ENCODE results near the gene ADSS1.

Gene ADSS1

DNA sequence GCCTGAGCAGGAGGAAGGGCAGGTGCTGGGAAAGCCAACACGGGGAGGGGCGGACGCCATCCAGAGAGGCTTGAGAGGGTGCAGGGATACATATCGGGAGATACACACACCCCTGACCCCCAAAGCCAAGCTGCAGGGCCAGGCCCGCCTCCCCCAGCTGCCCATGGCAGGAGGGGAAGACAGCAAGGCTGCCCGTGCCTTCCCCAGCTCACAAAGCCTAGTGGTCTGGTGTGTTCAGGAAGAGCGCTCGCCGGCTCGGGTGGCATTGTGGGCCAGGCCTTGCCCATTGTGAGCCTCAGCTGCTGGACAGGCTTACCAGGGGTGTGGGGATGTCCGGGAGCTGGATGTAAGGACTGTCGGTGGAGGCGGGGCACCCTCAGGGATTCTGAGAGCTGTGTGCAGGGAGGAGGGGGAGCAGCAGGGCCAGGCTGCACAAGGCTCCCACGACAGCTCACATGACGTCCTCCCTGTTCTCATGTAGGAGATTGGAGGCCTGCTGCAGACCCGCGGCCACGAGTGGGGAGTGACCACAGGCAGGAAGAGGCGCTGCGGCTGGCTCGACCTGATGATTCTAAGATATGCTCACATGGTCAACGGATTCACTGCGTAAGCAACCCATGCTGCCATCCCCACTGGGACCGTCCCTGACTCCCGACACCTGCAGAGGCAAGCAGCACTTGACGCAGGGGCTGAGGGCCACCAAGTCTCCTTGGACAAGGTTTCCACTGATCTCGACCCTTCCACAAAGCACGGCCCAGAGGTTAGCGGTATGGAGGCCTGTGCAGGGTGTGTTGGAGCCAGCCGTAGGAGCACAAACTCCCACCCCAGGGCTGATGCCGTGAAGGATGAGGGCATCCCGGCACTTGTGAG, 18.8 kb downstream of the ADSS1 start:
- Histone ChIP-seq H2BK15ac (ENCODE audit: low read depth, poor library complexity, severe bottlenecking) (no peak overlapping the region), H4K91ac (ENCODE audit: low read length) (peak overlapping the region; percentile 19), H3K4me2 (ENCODE audit: low read length, poor library complexity, severe bottlenecking) (no peak overlapping the region), H3K36me3 (ENCODE audit: control insufficient read depth in 1 of 2, insufficient read depth in 2 of 2, low read depth in 1 of 2, low read length in 2 of 2) (peaks cover 0 to 24% of the 10 kb centered on the region in 2 experiments), H4K8ac (ENCODE audit: low read length) (no peak overlapping the region), H3K23ac (ENCODE audit: low read length in 2 of 2) (no peak overlapping the region), H3K18ac (ENCODE audit: low read depth in 1 of 2, low read length in 2 of 2) (no peak overlapping the region), H3K9me3 (ENCODE audit: control insufficient read depth, low read length) (no peaks in the 10 kb centered on the region), H2BK12ac (ENCODE audit: low read length in 2 of 2) (no peak overlapping the region), H2BK120ac (ENCODE audit: low read depth, low read length) (no peak overlapping the region), H2BK5ac (ENCODE audit: low read depth, low read length, poor library complexity, severe bottlenecking) (no peak overlapping the region), H3K4me3 (ENCODE audit: insufficient read depth in 1 of 2, low read depth in 1 of 2, low read length in 2 of 2) (no peak overlapping the region), H3K79me1 (replicated peaks; ENCODE audit: low read length, poor library complexity, severe bottlenecking) (no peaks in the 10 kb centered on the region), H3K4ac (ENCODE audit: low read depth in 1 of 2, low read length in 2 of 2) (no peak overlapping the region), H3K27me3 (ENCODE audit: control insufficient read depth in 1 of 2, insufficient read depth in 1 of 2, low read length in 2 of 2) (peaks cover 7 to 10% of the 10 kb centered on the region in 2 experiments), H2AFZ (ENCODE audit: low read depth, low read length) (no peak overlapping the region), H3K4me1 (ENCODE audit: control insufficient read depth, insufficient read depth, low read depth, low read length) (peaks cover 5% of the 10 kb centered on the region), H3K9ac (ENCODE audit: low read length) (no peak overlapping the region), H3K14ac (ENCODE audit: low read length in 2 of 2) (peak overlapping the region in 1 of 2 experiments; percentile 14), H2AK5ac (ENCODE audit: low read length, severe bottlenecking) (no peak overlapping the region), H3K27ac (ENCODE audit: low read length, poor library complexity, severe bottlenecking) (no peak overlapping the region)
- DNase-seq, result no peak
- 90% methylated on average over 32 of the region's 32 CpGs for WGBS

DNA sequence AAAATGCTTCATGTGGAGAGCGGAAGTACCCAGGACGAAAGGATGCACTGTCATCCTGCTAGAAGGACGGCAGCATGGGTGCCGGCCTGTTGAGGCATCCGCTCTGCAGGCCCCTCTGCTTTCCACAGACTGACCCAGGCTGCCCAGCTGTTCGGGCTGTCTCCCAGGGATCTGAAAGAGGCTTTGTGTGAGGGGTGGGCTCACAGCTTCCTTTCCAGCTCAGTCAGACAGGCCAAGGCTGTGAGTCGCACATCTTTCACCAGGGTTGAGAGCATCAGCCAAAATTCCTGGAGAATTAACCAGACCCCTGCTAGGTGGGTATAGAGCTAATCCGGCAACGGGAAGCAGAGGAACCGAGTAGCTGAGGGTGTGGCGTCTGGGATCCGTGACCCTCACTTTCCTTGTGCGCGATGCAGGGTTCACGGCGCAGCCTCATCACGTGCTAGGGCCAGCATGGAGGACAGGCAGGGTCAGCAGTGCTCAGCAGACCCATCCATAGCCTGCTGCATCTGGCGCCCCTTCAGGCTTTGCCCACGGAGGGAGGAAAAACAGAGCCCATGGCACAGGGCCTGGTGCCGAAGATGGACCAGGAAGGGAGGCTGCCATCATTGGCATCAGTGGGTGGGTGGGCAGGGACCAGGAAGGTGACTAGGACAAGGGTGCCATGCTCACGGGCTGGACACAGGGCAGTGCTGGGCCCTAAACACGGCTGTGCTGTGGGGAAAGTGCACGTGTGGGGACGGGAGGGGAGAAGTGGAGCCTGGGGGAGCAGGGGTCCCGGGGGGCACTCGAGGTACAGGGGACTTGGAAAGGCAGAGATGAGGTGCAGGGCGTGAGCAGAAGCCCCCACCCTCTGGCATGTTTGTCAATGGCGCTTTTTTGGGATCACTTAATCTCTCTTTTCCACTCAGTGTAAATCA, 19.7 kb downstream of the ADSS1 start:
- peaks cover 8% of the 10 kb centered on the region for H3K4me1 ChIP-seq (ENCODE audit: control insufficient read depth, insufficient read depth, low read depth, low read length)
- peaks cover under 1 to 5% of the 10 kb centered on the region in 2 experiments for H3K27me3 ChIP-seq (ENCODE audit: control insufficient read depth in 1 of 2, insufficient read depth in 1 of 2, low read length in 2 of 2)
- H4K91ac ChIP-seq (ENCODE audit: low read length), result no peak overlapping the region
- H2BK12ac ChIP-seq (ENCODE audit: low read length in 2 of 2), result no peak overlapping the region
- no peak overlapping the region for H3K27ac ChIP-seq (ENCODE audit: low read length, poor library complexity, severe bottlenecking)
- H2AK5ac ChIP-seq (ENCODE audit: low read length, severe bottlenecking), result no peak overlapping the region
- no peak overlapping the region for H2BK15ac ChIP-seq (ENCODE audit: low read depth, poor library complexity, severe bottlenecking)
- no peak overlapping the region for H3K4me3 ChIP-seq (ENCODE audit: insufficient read depth in 1 of 2, low read depth in 1 of 2, low read length in 2 of 2)
- no peaks in the 10 kb centered on the region for H3K9me3 ChIP-seq (ENCODE audit: control insufficient read depth, low read length)
- H3K14ac ChIP-seq (ENCODE audit: low read length in 2 of 2), result no peak overlapping the region
- no peak for DNase-seq
- H3K4me2 ChIP-seq (ENCODE audit: low read length, poor library complexity, severe bottlenecking), result no peak overlapping the region
- no peak overlapping the region for H2BK120ac ChIP-seq (ENCODE audit: low read depth, low read length)
- no peak overlapping the region for H3K23ac ChIP-seq (ENCODE audit: low read length in 2 of 2)
- no peak overlapping the region for H2BK5ac ChIP-seq (ENCODE audit: low read depth, low read length, poor library complexity, severe bottlenecking)
- no peaks in the 10 kb centered on the region for H3K79me1 ChIP-seq (replicated peaks; ENCODE audit: low read length, poor library complexity, severe bottlenecking)
- H3K18ac ChIP-seq (ENCODE audit: low read depth in 1 of 2, low read length in 2 of 2), result no peak overlapping the region
- H3K36me3 ChIP-seq (ENCODE audit: control insufficient read depth in 1 of 2, insufficient read depth in 2 of 2, low read depth in 1 of 2, low read length in 2 of 2), result peaks cover 0 to 24% of the 10 kb centered on the region in 2 experiments
- H2AFZ ChIP-seq (ENCODE audit: low read depth, low read length), result no peak overlapping the region
- 84% methylated on average over 28 of the region's 28 CpGs for WGBS
- H3K9ac ChIP-seq (ENCODE audit: low read length), result no peak overlapping the region
- no peak overlapping the region for H3K4ac ChIP-seq (ENCODE audit: low read depth in 1 of 2, low read length in 2 of 2)
- no peak overlapping the region for H4K8ac ChIP-seq (ENCODE audit: low read length)

DNA sequence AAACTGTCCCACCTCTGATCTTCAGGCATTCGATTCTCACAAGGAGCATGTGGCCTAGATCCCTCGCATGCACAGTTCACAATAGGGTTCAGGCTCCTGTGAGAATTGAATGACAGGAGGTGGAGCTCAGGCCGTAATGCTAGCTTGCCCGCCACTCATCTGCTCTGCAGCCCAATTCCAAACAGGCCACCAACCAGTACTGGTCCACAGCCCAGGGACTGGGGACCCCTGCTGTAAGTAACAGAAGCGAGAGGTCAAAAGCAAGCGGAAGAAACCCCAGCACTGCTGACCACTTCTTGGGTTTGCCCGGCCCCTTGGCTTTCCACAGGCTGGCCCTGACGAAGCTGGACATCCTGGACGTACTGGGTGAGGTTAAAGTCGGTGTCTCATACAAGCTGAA, 20.5 kb downstream of the ADSS1 start:
- Histone ChIP-seq H3K4me3 (ENCODE audit: insufficient read depth in 1 of 2, low read depth in 1 of 2, low read length in 2 of 2) (no peak overlapping the region), H3K23ac (ENCODE audit: low read length in 2 of 2) (no peak overlapping the region), H3K27ac (ENCODE audit: low read length, poor library complexity, severe bottlenecking) (no peak overlapping the region), H3K4me2 (ENCODE audit: low read length, poor library complexity, severe bottlenecking) (no peak overlapping the region), H4K8ac (ENCODE audit: low read length) (no peak overlapping the region), H3K18ac (ENCODE audit: low read depth in 1 of 2, low read length in 2 of 2) (no peak overlapping the region), H3K4ac (ENCODE audit: low read depth in 1 of 2, low read length in 2 of 2) (no peak overlapping the region), H3K14ac (ENCODE audit: low read length in 2 of 2) (no peak overlapping the region), H3K27me3 (ENCODE audit: control insufficient read depth in 1 of 2, insufficient read depth in 1 of 2, low read length in 2 of 2) (no peaks in the 10 kb centered on the region), H4K91ac (ENCODE audit: low read length) (no peak overlapping the region), H2AK5ac (ENCODE audit: low read length, severe bottlenecking) (no peak overlapping the region), H2BK120ac (ENCODE audit: low read depth, low read length) (no peak overlapping the region), H3K9me3 (ENCODE audit: control insufficient read depth, low read length) (no peaks in the 10 kb centered on the region), H2BK5ac (ENCODE audit: low read depth, low read length, poor library complexity, severe bottlenecking) (no peak overlapping the region), H2BK12ac (ENCODE audit: low read length in 2 of 2) (no peak overlapping the region), H3K4me1 (ENCODE audit: control insufficient read depth, insufficient read depth, low read depth, low read length) (peaks cover 16% of the 10 kb centered on the region), H3K9ac (ENCODE audit: low read length) (no peak overlapping the region), H2AFZ (ENCODE audit: low read depth, low read length) (no peak overlapping the region), H2BK15ac (ENCODE audit: low read depth, poor library complexity, severe bottlenecking) (no peak overlapping the region), H3K36me3 (ENCODE audit: control insufficient read depth in 1 of 2, insufficient read depth in 2 of 2, low read depth in 1 of 2, low read length in 2 of 2) (peaks cover 0 to 24% of the 10 kb centered on the region in 2 experiments), H3K79me1 (replicated peaks; ENCODE audit: low read length, poor library complexity, severe bottlenecking) (no peaks in the 10 kb centered on the region)
- DNase-seq, result no peak
- 91% methylated on average over 10 of the region's 10 CpGs for WGBS

DNA sequence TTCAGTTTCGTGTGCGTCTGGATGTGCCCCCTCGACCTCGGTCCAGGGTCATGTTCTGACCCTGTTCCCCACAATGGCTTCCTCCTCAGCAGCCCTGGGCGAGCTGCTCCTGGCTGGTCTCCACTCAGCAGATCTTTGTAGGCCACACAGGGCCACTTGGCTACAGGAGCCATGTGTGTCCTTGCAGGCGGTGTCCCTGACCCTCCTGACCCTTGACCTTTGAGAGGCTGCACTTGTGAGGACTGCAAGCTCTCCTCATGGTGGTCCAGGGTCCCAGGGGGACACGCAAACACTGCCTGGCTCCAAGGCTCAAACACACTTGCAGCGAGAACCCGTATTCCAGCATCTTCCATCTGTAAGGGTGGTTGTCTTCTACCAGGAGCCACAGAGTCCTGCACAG, 21.4 kb downstream of the ADSS1 start:
- Histone ChIP-seq H2BK120ac (ENCODE audit: low read depth, low read length) (no peak overlapping the region), H3K36me3 (ENCODE audit: control insufficient read depth in 1 of 2, insufficient read depth in 2 of 2, low read depth in 1 of 2, low read length in 2 of 2) (peaks cover 0 to 20% of the 10 kb centered on the region in 2 experiments), H3K4ac (ENCODE audit: low read depth in 1 of 2, low read length in 2 of 2) (no peak overlapping the region), H3K79me1 (replicated peaks; ENCODE audit: low read length, poor library complexity, severe bottlenecking) (no peaks in the 10 kb centered on the region), H3K9me3 (ENCODE audit: control insufficient read depth, low read length) (no peaks in the 10 kb centered on the region), H2BK15ac (ENCODE audit: low read depth, poor library complexity, severe bottlenecking) (no peak overlapping the region), H2AK5ac (ENCODE audit: low read length, severe bottlenecking) (no peak overlapping the region), H3K18ac (ENCODE audit: low read depth in 1 of 2, low read length in 2 of 2) (no peak overlapping the region), H3K4me3 (ENCODE audit: insufficient read depth in 1 of 2, low read depth in 1 of 2, low read length in 2 of 2) (no peak overlapping the region), H3K27ac (ENCODE audit: low read length, poor library complexity, severe bottlenecking) (no peak overlapping the region), H3K27me3 (ENCODE audit: control insufficient read depth in 1 of 2, insufficient read depth in 1 of 2, low read length in 2 of 2) (no peaks in the 10 kb centered on the region), H3K9ac (ENCODE audit: low read length) (no peak overlapping the region), H2AFZ (ENCODE audit: low read depth, low read length) (no peak overlapping the region), H3K4me1 (ENCODE audit: control insufficient read depth, insufficient read depth, low read depth, low read length) (peaks cover 23% of the 10 kb centered on the region), H4K91ac (ENCODE audit: low read length) (no peak overlapping the region), H4K8ac (ENCODE audit: low read length) (no peak overlapping the region), H3K14ac (ENCODE audit: low read length in 2 of 2) (no peak overlapping the region), H3K4me2 (ENCODE audit: low read length, poor library complexity, severe bottlenecking) (no peak overlapping the region), H3K23ac (ENCODE audit: low read length in 2 of 2) (no peak overlapping the region), H2BK5ac (ENCODE audit: low read depth, low read length, poor library complexity, severe bottlenecking) (no peak overlapping the region), H2BK12ac (ENCODE audit: low read length in 2 of 2) (peak overlapping the region in 1 of 2 experiments; percentile 15)
- WGBS, result 96% methylated on average over 9 of the region's 9 CpGs
- no peak for DNase-seq

All from mesenchymal stem cell (in vitro differentiated cells and primary cell).